Liver (tissue), 9 donors: ENCODE data around the gene SUCO. TPM values are rescaled to one million over a fixed set of nuclear protein-coding genes. Genes with fewer than 3 reads are reported as not detected.

Experiments
- DNase-seq: peaks from one replicate; pipeline ENCODE4 v3.0.0-alpha.2; 2017; ENCODE audit warnings: low spot score
- H3K27ac ChIP-seq, 2 donors: one replicate each; pipeline ENCODE4 v1.7.0; 2013; ENCODE audit warnings: inconsistent platforms in 2 of 2, low read length in 2 of 2, control low read depth in 1 of 2, low read depth in 1 of 2, mild to moderate bottlenecking in 1 of 2
- H3K27me3 ChIP-seq, 4 donors: one replicate each; pipeline versions ENCODE4 v1.6.1 to v1.7.0; 2013; ENCODE audit warnings: low read length in 3 of 4, inconsistent platforms in 1 of 4, mild to moderate bottlenecking in 1 of 4, moderate library complexity in 1 of 4; ENCODE audit not compliant: control insufficient read depth in 4 of 4, insufficient read depth in 4 of 4
- H3K36me3 ChIP-seq, 4 donors: one replicate each; pipeline versions ENCODE4 v1.6.1 to v1.7.0; 2013; ENCODE audit warnings: low read length in 3 of 4, mild to moderate bottlenecking in 3 of 4, low read depth in 1 of 4, moderate library complexity in 1 of 4; ENCODE audit not compliant: control insufficient read depth in 4 of 4, insufficient read depth in 3 of 4
- H3K4me1 ChIP-seq, 4 donors: one replicate each; pipeline versions ENCODE4 v1.6.1 to v1.7.0; 2013; ENCODE audit warnings: low read length in 3 of 4, mild to moderate bottlenecking in 3 of 4, moderate library complexity in 1 of 4; ENCODE audit not compliant: control insufficient read depth in 4 of 4, insufficient read depth in 4 of 4
- H3K4me3 ChIP-seq, 3 donors: one replicate each; pipeline versions ENCODE4 v1.6.1 to v1.7.0; 2013; ENCODE audit warnings: low read length in 3 of 3, control low read depth in 1 of 3, low read depth in 1 of 3, mild to moderate bottlenecking in 1 of 3
- H3K9ac ChIP-seq, 2 donors: one replicate each; pipeline ENCODE4 v1.7.0; 2013; ENCODE audit warnings: low read length in 2 of 2, mild to moderate bottlenecking in 2 of 2, moderate library complexity in 2 of 2, control low read depth in 1 of 2, low read depth in 1 of 2
- H3K9me3 ChIP-seq, 4 donors: one replicate each; pipeline versions ENCODE4 v1.6.1 to v1.7.0; 2013; ENCODE audit warnings: low read length in 3 of 4; ENCODE audit not compliant: control insufficient read depth in 4 of 4
- EGR1 ChIP-seq, 2 donors: IDR thresholded peaks; 2 replicates each; pipeline ENCODE4 v1.6.1; 2016 to 2018; ENCODE audit warnings: antibody characterized with exemption in 2 of 2, low read depth in 2 of 2
- FOXA1 ChIP-seq: IDR thresholded peaks from 2 replicates; pipeline ENCODE4 v1.6.1; 2016; ENCODE audit warnings: antibody characterized with exemption
- FOXA2 ChIP-seq: IDR thresholded peaks from 2 replicates; pipeline ENCODE4 v1.6.1; 2016; ENCODE audit warnings: antibody characterized with exemption
- GABPA ChIP-seq, 2 donors: IDR thresholded peaks in 1 of 2; conservative IDR thresholded peaks in 1 of 2; 2 replicates each; pipeline ENCODE4 v1.6.1; 2016; ENCODE audit warnings: antibody characterized with exemption in 2 of 2, mild to moderate bottlenecking in 1 of 2, moderate library complexity in 1 of 2
- HNF4A ChIP-seq, 2 donors: conservative IDR thresholded peaks; 2 replicates each; pipeline ENCODE4 v1.6.1; 2016; ENCODE audit warnings: antibody characterized with exemption in 2 of 2, mild to moderate bottlenecking in 2 of 2
- HNF4G ChIP-seq: IDR thresholded peaks from 2 replicates; pipeline ENCODE4 v1.6.1; 2016; ENCODE audit warnings: antibody characterized with exemption
- JUND ChIP-seq, 2 donors: IDR thresholded peaks; 2 replicates each; pipeline ENCODE4 v1.6.1; 2016; ENCODE audit warnings: antibody characterized with exemption in 2 of 2
- NR2F2 ChIP-seq: IDR thresholded peaks from 2 replicates; pipeline ENCODE4 v1.6.1; 2016; ENCODE audit warnings: antibody characterized with exemption
- RAD21 ChIP-seq, 2 donors: IDR thresholded peaks; 2 replicates each; pipeline ENCODE4 v1.6.1; 2016; ENCODE audit warnings: antibody characterized with exemption in 2 of 2, mild to moderate bottlenecking in 2 of 2
- RXRA ChIP-seq, 2 donors: IDR thresholded peaks; 2 replicates each; pipeline ENCODE4 v1.6.1; 2017 to 2018; ENCODE audit warnings: antibody characterized with exemption in 2 of 2, mild to moderate bottlenecking in 1 of 2
- SP1 ChIP-seq: IDR thresholded peaks from 2 replicates; pipeline ENCODE4 v1.6.1; 2018; ENCODE audit warnings: antibody characterized with exemption, mild to moderate bottlenecking
- TAF1 ChIP-seq: conservative IDR thresholded peaks from 2 replicates; pipeline ENCODE4 v1.6.1; 2016; ENCODE audit warnings: antibody characterized with exemption, mild to moderate bottlenecking
- YY1 ChIP-seq: IDR thresholded peaks from 2 replicates; pipeline ENCODE4 v1.6.1; 2016; ENCODE audit warnings: antibody characterized with exemption, mild to moderate bottlenecking
- WGBS: extraction: QIAGEN DNeasy Blood & Tissue Kit; methylation state at CpG from one replicate; pipeline ENCODE4 v1.1.7; 2013; 5-methylcytosine and 5-hydroxymethylcytosine counted together
- polyA plus RNA-seq, 2 donors: library from polyadenylated mRNA; stranded (reverse) in 1 of 2; unstranded in 1 of 2; fragments of 200-250 nt in 1 of 2; fragments of >200 nt in 1 of 2; fragmentation: Nextera tagmentation in 1 of 2; extraction: Ambion mirVana in 1 of 2; gene quantifications; one replicate each; pipeline versions ENCODE4 v1.2.1 to v1.2.3, GENCODE V29; 2013 to 2015
- total RNA-seq, 2 donors: library from RNA; depleted of rRNA; stranded (reverse); fragments of >200 nt; gene quantifications; one replicate each; pipeline ENCODE4 v1.2.3, GENCODE V29; 2014
- TF ChIP-seq, protein P1 (sequence below): fragments of 150-350 bp; IDR thresholded peaks from 2 replicates; pipeline ENCODE4 v1.5.1; 2017; ENCODE audit warnings: improper control_type of control experiment, low read depth, low read length; ENCODE audit not compliant: missing input control
- TF ChIP-seq, protein P2 (sequence below): IDR thresholded peaks from 2 replicates; pipeline ENCODE4 v1.6.1; 2016; ENCODE audit warnings: antibody characterized with exemption, mild to moderate bottlenecking
- TF ChIP-seq, protein P3 (sequence below): IDR thresholded peaks from 2 replicates; pipeline ENCODE4 v1.6.1; 2016; ENCODE audit warnings: antibody characterized with exemption
- TF ChIP-seq, protein P4 (sequence below): IDR thresholded peaks from 2 replicates; pipeline ENCODE4 v1.6.1; 2016; ENCODE audit warnings: antibody characterized with exemption
- TF ChIP-seq, protein P5 (sequence below): IDR thresholded peaks from 2 replicates; pipeline ENCODE4 v1.6.1; 2016; ENCODE audit warnings: antibody characterized with exemption
- donor health status: healthy.
- donor health status: healthy.
- donor health status: healthy.
- donor health status: healthy.
- donor health status: healthy.

The SUCO gene
- total and polyA plus RNA-seq, 4 donors, result 2.8 to 38.1 (median 8.5) TPM

DNA sequence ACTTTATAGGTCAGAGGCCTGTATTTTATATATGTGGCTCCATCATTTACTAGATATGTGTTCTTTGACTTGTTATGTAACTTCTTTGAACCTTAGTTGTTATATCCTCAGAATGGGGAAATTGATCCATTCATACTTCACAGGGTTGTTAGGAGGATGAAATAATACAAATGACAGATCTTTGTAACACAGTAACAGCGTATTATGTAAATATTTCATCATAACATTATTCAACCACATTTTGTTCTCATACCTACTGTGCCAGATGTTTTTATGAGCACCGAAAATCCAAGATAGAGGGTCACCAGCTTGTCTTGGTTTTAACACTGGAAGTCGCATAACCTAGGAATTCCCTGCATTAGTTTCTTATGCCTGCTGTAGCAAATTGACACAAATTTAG is 3.3 kb downstream of the SUCO start:
- no peaks in the 10 kb centered on the region for H3K36me3 ChIP-seq
- H3K4me3 ChIP-seq, result no peak overlapping the region
- H3K27ac ChIP-seq, result no peak overlapping the region
- DNase-seq, result no peak
- H3K27me3 ChIP-seq, result no peaks in the 10 kb centered on the region
- 92% methylated on average over 3 of the region's 3 CpGs for WGBS
- H3K9ac ChIP-seq, result no peak overlapping the region
- TF ChIP-seq RXRA (IDR thresholded peaks at IDR 0.05), result no peak
- TF ChIP-seq RAD21 (IDR thresholded peaks at IDR 0.05), result no peak
- TF ChIP-seq, protein P1, sequence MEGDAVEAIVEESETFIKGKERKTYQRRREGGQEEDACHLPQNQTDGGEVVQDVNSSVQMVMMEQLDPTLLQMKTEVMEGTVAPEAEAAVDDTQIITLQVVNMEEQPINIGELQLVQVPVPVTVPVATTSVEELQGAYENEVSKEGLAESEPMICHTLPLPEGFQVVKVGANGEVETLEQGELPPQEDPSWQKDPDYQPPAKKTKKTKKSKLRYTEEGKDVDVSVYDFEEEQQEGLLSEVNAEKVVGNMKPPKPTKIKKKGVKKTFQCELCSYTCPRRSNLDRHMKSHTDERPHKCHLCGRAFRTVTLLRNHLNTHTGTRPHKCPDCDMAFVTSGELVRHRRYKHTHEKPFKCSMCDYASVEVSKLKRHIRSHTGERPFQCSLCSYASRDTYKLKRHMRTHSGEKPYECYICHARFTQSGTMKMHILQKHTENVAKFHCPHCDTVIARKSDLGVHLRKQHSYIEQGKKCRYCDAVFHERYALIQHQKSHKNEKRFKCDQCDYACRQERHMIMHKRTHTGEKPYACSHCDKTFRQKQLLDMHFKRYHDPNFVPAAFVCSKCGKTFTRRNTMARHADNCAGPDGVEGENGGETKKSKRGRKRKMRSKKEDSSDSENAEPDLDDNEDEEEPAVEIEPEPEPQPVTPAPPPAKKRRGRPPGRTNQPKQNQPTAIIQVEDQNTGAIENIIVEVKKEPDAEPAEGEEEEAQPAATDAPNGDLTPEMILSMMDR, result no peak
- TF ChIP-seq, protein P2, sequence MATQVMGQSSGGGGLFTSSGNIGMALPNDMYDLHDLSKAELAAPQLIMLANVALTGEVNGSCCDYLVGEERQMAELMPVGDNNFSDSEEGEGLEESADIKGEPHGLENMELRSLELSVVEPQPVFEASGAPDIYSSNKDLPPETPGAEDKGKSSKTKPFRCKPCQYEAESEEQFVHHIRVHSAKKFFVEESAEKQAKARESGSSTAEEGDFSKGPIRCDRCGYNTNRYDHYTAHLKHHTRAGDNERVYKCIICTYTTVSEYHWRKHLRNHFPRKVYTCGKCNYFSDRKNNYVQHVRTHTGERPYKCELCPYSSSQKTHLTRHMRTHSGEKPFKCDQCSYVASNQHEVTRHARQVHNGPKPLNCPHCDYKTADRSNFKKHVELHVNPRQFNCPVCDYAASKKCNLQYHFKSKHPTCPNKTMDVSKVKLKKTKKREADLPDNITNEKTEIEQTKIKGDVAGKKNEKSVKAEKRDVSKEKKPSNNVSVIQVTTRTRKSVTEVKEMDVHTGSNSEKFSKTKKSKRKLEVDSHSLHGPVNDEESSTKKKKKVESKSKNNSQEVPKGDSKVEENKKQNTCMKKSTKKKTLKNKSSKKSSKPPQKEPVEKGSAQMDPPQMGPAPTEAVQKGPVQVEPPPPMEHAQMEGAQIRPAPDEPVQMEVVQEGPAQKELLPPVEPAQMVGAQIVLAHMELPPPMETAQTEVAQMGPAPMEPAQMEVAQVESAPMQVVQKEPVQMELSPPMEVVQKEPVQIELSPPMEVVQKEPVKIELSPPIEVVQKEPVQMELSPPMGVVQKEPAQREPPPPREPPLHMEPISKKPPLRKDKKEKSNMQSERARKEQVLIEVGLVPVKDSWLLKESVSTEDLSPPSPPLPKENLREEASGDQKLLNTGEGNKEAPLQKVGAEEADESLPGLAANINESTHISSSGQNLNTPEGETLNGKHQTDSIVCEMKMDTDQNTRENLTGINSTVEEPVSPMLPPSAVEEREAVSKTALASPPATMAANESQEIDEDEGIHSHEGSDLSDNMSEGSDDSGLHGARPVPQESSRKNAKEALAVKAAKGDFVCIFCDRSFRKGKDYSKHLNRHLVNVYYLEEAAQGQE, result no peak
- TF ChIP-seq EGR1 (IDR thresholded peaks at IDR 0.05; ENCODE audit: low read depth in 2 of 2), result no peak
- no peak for TF ChIP-seq YY1
- no peak for TF ChIP-seq FOXA1
- TF ChIP-seq, protein P3, sequence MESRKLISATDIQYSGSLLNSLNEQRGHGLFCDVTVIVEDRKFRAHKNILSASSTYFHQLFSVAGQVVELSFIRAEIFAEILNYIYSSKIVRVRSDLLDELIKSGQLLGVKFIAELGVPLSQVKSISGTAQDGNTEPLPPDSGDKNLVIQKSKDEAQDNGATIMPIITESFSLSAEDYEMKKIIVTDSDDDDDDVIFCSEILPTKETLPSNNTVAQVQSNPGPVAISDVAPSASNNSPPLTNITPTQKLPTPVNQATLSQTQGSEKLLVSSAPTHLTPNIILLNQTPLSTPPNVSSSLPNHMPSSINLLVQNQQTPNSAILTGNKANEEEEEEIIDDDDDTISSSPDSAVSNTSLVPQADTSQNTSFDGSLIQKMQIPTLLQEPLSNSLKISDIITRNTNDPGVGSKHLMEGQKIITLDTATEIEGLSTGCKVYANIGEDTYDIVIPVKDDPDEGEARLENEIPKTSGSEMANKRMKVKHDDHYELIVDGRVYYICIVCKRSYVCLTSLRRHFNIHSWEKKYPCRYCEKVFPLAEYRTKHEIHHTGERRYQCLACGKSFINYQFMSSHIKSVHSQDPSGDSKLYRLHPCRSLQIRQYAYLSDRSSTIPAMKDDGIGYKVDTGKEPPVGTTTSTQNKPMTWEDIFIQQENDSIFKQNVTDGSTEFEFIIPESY, result no peak
- no peak for TF ChIP-seq HNF4A (conservative IDR thresholded peaks at IDR 0.05)
- TF ChIP-seq FOXA2, result no peak
- TF ChIP-seq HNF4G, result no peak
- TF ChIP-seq, protein P4, sequence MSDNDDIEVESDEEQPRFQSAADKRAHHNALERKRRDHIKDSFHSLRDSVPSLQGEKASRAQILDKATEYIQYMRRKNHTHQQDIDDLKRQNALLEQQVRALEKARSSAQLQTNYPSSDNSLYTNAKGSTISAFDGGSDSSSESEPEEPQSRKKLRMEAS, result no peak
- TF ChIP-seq JUND (IDR thresholded peaks at IDR 0.05), result no peak
- no peak for TF ChIP-seq TAF1
- TF ChIP-seq, protein P5, sequence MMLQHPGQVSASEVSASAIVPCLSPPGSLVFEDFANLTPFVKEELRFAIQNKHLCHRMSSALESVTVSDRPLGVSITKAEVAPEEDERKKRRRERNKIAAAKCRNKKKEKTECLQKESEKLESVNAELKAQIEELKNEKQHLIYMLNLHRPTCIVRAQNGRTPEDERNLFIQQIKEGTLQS, result no peak
- TF ChIP-seq NR2F2, result no peak
- TF ChIP-seq SP1, result no peak
- H3K9me3 ChIP-seq, result no peaks in the 10 kb centered on the region
- H3K4me1 ChIP-seq, result peaks cover 5 to 23% (median 9%) of the 10 kb centered on the region in 4 donors

DNA sequence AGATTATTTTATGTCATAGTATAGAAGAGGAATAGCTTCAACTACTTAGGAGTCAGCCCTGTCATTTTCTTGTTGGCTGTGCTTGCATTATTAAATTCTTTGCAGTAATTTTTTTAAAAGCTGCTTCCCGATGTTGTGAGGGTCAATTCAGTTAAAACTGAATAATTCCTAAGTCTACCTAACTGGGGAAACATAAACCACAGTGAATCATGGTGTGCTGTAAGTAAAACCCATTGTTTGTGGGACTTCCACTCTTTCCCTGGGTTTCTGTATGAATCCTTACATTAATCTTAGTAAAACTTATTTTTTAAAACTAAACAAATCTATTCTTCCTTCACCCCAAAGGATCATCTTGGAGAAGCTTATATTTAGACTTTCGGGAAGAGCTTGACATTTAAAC is 4.4 kb downstream of the SUCO start:
- Histone ChIP-seq H3K9me3 (no peaks in the 10 kb centered on the region), H3K27ac (no peak overlapping the region), H3K36me3 (no peaks in the 10 kb centered on the region), H3K4me3 (no peak overlapping the region), H3K9ac (no peak overlapping the region), H3K4me1 (peaks cover 6 to 16% (median 6%) of the 10 kb centered on the region in 4 donors), H3K27me3 (no peaks in the 10 kb centered on the region)
- WGBS, result 90% methylated on average over 2 of the region's 2 CpGs
- DNase-seq, result no peak
- TF ChIP-seq, protein P5, result no peak
- TF ChIP-seq FOXA2, result no peak
- TF ChIP-seq NR2F2, result no peak
- TF ChIP-seq JUND (IDR thresholded peaks at IDR 0.05), result no peak
- TF ChIP-seq TAF1, result no peak
- TF ChIP-seq YY1, result no peak
- no peak for TF ChIP-seq GABPA (IDR thresholded peaks at IDR 0.05 in 1 of 2, conservative IDR thresholded peaks at IDR 0.05 in 1 of 2)
- TF ChIP-seq, protein P2, result no peak
- TF ChIP-seq HNF4A (conservative IDR thresholded peaks at IDR 0.05), result no peak
- TF ChIP-seq, protein P3, result no peak
- TF ChIP-seq SP1, result no peak
- TF ChIP-seq RAD21 (IDR thresholded peaks at IDR 0.05), result no peak
- no peak for TF ChIP-seq FOXA1
